ENCODE data around the gene RAPGEF3.

The RAPGEF3 gene

GRCh38 chr12:47704719-47705118 is 54.0 kb downstream of the RAPGEF3 start:
- TF ChIP-seq SPI1 (IDR thresholded peaks at IDR 0.05; ENCODE audit: low read depth, low read length): no peak
- no peak for TF ChIP-seq POLR2A (IDR thresholded peaks at IDR 0.05; ENCODE audit: low read depth, low read length)
- TF ChIP-seq POU2F2 (IDR thresholded peaks at IDR 0.05; ENCODE audit: low read depth, low read length): no peak
- TF ChIP-seq PAX5 (IDR thresholded peaks at IDR 0.05; ENCODE audit: insufficient read depth, low read length, severe bottlenecking): no peak
- TF ChIP-seq POLR2AphosphoS5 (IDR thresholded peaks at IDR 0.05; ENCODE audit: low read depth, low read length): no peak
- no peak for TF ChIP-seq TAF1 (IDR thresholded peaks at IDR 0.05; ENCODE audit: low read depth, low read length)
- DNase-seq (ENCODE audit: insufficient read length, low spot score) (no peak), FAIRE-seq (no peak)

- FAIRE-seq: no peak
- no peak for TF ChIP-seq POLR2AphosphoS5 (IDR thresholded peaks at IDR 0.05; ENCODE audit: low read depth, low read length)
- no peak for TF ChIP-seq TAF1 (IDR thresholded peaks at IDR 0.05; ENCODE audit: low read depth, low read length)
- no peak for TF ChIP-seq POU2F2 (IDR thresholded peaks at IDR 0.05; ENCODE audit: low read depth, low read length)
- TF ChIP-seq POLR2A (IDR thresholded peaks at IDR 0.05; ENCODE audit: low read depth, low read length): no peak
- TF ChIP-seq PAX5 (IDR thresholded peaks at IDR 0.05; ENCODE audit: insufficient read depth, low read length, severe bottlenecking): no peak
- TF ChIP-seq SPI1 (IDR thresholded peaks at IDR 0.05; ENCODE audit: low read depth, low read length): no peak
- no peak for DNase-seq (ENCODE audit: insufficient read length, low spot score)
Measured at GRCh38 chr12:47700263-47700662, 58.4 kb downstream of the RAPGEF3 start.

GRCh38 chr12:47698631-47699030 is 60.0 kb downstream of the RAPGEF3 start:
- FAIRE-seq (no peak), DNase-seq (ENCODE audit: insufficient read length, low spot score) (no peak)

GRCh38 chr12:47698055-47698454 is 60.6 kb downstream of the RAPGEF3 start:
- FAIRE-seq (peak; percentile 69), DNase-seq (ENCODE audit: insufficient read length, low spot score) (no peak)
- TF ChIP-seq POLR2AphosphoS5 (IDR thresholded peaks at IDR 0.05; ENCODE audit: low read depth, low read length) (no peak), POU2F2 (IDR thresholded peaks at IDR 0.05; ENCODE audit: low read depth, low read length) (no peak), POLR2A (IDR thresholded peaks at IDR 0.05; ENCODE audit: low read depth, low read length) (no peak), TAF1 (IDR thresholded peaks at IDR 0.05; ENCODE audit: low read depth, low read length) (no peak), SPI1 (IDR thresholded peaks at IDR 0.05; ENCODE audit: low read depth, low read length) (no peak), PAX5 (IDR thresholded peaks at IDR 0.05; ENCODE audit: insufficient read depth, low read length, severe bottlenecking) (no peak)

More at GRCh38 chr12:47698631-47699030, 60.0 kb downstream of the RAPGEF3 start:
- TF ChIP-seq SPI1 (IDR thresholded peaks at IDR 0.05; ENCODE audit: low read depth, low read length) (no peak), PAX5 (IDR thresholded peaks at IDR 0.05; ENCODE audit: insufficient read depth, low read length, severe bottlenecking) (no peak), TAF1 (IDR thresholded peaks at IDR 0.05; ENCODE audit: low read depth, low read length) (no peak), POLR2AphosphoS5 (IDR thresholded peaks at IDR 0.05; ENCODE audit: low read depth, low read length) (no peak), POLR2A (IDR thresholded peaks at IDR 0.05; ENCODE audit: low read depth, low read length) (no peak), POU2F2 (IDR thresholded peaks at IDR 0.05; ENCODE audit: low read depth, low read length) (no peak)

- no peak for FAIRE-seq
- TF ChIP-seq PAX5 (IDR thresholded peaks at IDR 0.05; ENCODE audit: insufficient read depth, low read length, severe bottlenecking): no peak
- TF ChIP-seq POU2F2 (IDR thresholded peaks at IDR 0.05; ENCODE audit: low read depth, low read length): no peak
- TF ChIP-seq POLR2A (IDR thresholded peaks at IDR 0.05; ENCODE audit: low read depth, low read length): no peak
- no peak for DNase-seq (ENCODE audit: insufficient read length, low spot score)
Measured at GRCh38 chr12:47689215-47689614, 69.5 kb downstream of the RAPGEF3 start.

GRCh38 chr12:47687636-47688035 is 71.0 kb downstream of the RAPGEF3 start:
- no peak for DNase-seq (ENCODE audit: insufficient read length, low spot score)
- TF ChIP-seq PAX5 (IDR thresholded peaks at IDR 0.05; ENCODE audit: insufficient read depth, low read length, severe bottlenecking) (no peak), POLR2AphosphoS5 (IDR thresholded peaks at IDR 0.05; ENCODE audit: low read depth, low read length) (no peak), SPI1 (IDR thresholded peaks at IDR 0.05; ENCODE audit: low read depth, low read length) (no peak), POLR2A (IDR thresholded peaks at IDR 0.05; ENCODE audit: low read depth, low read length) (no peak), TAF1 (IDR thresholded peaks at IDR 0.05; ENCODE audit: low read depth, low read length) (no peak), POU2F2 (IDR thresholded peaks at IDR 0.05; ENCODE audit: low read depth, low read length) (no peak)
- no peak for FAIRE-seq

GRCh38 chr12:47686645-47687240 is 71.9 kb downstream of the RAPGEF3 start:
- TF ChIP-seq PAX5 (IDR thresholded peaks at IDR 0.05; ENCODE audit: insufficient read depth, low read length, severe bottlenecking) (no peak), POLR2AphosphoS5 (IDR thresholded peaks at IDR 0.05; ENCODE audit: low read depth, low read length) (no peak), POU2F2 (IDR thresholded peaks at IDR 0.05; ENCODE audit: low read depth, low read length) (no peak), POLR2A (IDR thresholded peaks at IDR 0.05; ENCODE audit: low read depth, low read length) (no peak), TAF1 (IDR thresholded peaks at IDR 0.05; ENCODE audit: low read depth, low read length) (no peak), SPI1 (IDR thresholded peaks at IDR 0.05; ENCODE audit: low read depth, low read length) (no peak)
- peak; percentile 40 for FAIRE-seq
- DNase-seq (ENCODE audit: insufficient read length, low spot score): no peak

Data from GM12891 (cell line).